AG09309 (cell line): Measurements from ENCODE around the gene IL26.

Source experiments
- DNase-seq: peaks from one replicate; pipeline ENCODE4 v3.0.0-alpha.2; 2010; ENCODE audit warnings: low read depth
- H3K4me3 ChIP-seq: 2 replicates; pipeline ENCODE4 v1.5.1; 2011; ENCODE audit warnings: mild to moderate bottlenecking, low read depth, low read length, moderate library complexity; ENCODE audit not compliant: control insufficient read depth
- CTCF ChIP-seq: IDR thresholded peaks from 2 replicates; pipeline ENCODE4 v1.5.1; 2011; ENCODE audit warnings: mild to moderate bottlenecking, low read depth, low read length, inconsistent platforms; ENCODE audit not compliant: insufficient read depth, control insufficient read depth; ENCODE audit errors: missing control alignments

The IL26 gene

GRCh38 chr12:68240975-68241374 is 15.4 kb upstream of the IL26 start:
- H3K4me3 ChIP-seq = no peak overlapping the region
- no peak for DNase-seq
- TF ChIP-seq CTCF = no peak

- no peak overlapping the region for H3K4me3 ChIP-seq
- DNase-seq = peak; percentile 65
- no peak for TF ChIP-seq CTCF
Measured at GRCh38 chr12:68240079-68240478, 14.5 kb upstream of the IL26 start.

- DNase-seq = no peak
Measured at GRCh38 chr12:68239309-68239982, 13.8 kb upstream of the IL26 start.

GRCh38 chr12:68237619-68238018 is 12.0 kb upstream of the IL26 start:
- no peak for TF ChIP-seq CTCF
- DNase-seq = no peak
- H3K4me3 ChIP-seq = no peak overlapping the region

More at GRCh38 chr12:68239309-68239982, 13.8 kb upstream of the IL26 start:
- no peak for TF ChIP-seq CTCF
- H3K4me3 ChIP-seq = no peak overlapping the region

GRCh38 chr12:68237078-68237477 is 11.5 kb upstream of the IL26 start:
- no peak for TF ChIP-seq CTCF
- H3K4me3 ChIP-seq = no peak overlapping the region
- no peak for DNase-seq

- no peak overlapping the region for H3K4me3 ChIP-seq
- DNase-seq = no peak
- TF ChIP-seq CTCF = no peak
Measured at GRCh38 chr12:68236421-68237059, 10.9 kb upstream of the IL26 start.
